BJ (cell line): ENCODE measurements around the gene USP36. TPM values are rescaled to one million over a fixed set of nuclear protein-coding genes. Genes with fewer than 3 reads are reported as not detected.

Experiments used
- CTCF ChIA-PET: fragments of 350-600 bp; formaldehyde crosslinking; extraction: SDS; loops from one replicate; lab custom pipeline; 2021; ENCODE audit warnings: antibody characterized with exemption, inconsistent platforms; lab: Yijun Ruan, JAX
- POLR2A ChIA-PET: fragments of 300-600 bp; sonication (Branson Sonifier 250); formaldehyde crosslinking; extraction: SDS; loops from one replicate; lab custom pipeline; 2021; ENCODE audit warnings: antibody characterized with exemption; lab: Charles Lee
- DNase-seq: peaks from one replicate; pipeline ENCODE4 v3.0.0-alpha.2; 2011; ENCODE audit warnings: low read depth
- H3K27me3 ChIP-seq: 2 replicates; pipeline ENCODE4 v1.6.0; 2011; ENCODE audit warnings: low read length; ENCODE audit not compliant: control insufficient read depth, insufficient read depth
- H3K36me3 ChIP-seq: 2 replicates; pipeline ENCODE4 v1.5.1; 2011; ENCODE audit warnings: low read length; ENCODE audit not compliant: control insufficient read depth, insufficient read depth
- H3K4me3 ChIP-seq: 2 replicates; pipeline ENCODE4 v1.5.1; 2011; ENCODE audit warnings: low read depth, mild to moderate bottlenecking, control low read depth, low read length
- CTCF ChIP-seq: IDR thresholded peaks from 2 replicates; pipeline ENCODE4 v1.5.1; 2011; ENCODE audit warnings: low read depth, mild to moderate bottlenecking, control low read depth, inconsistent platforms, low read length, moderate library complexity; ENCODE audit not compliant: insufficient read depth
- polyA plus RNA-seq: library from polyadenylated mRNA; depleted of rRNA; stranded (reverse); fragments of >200 nt; gene quantifications from 2 replicates; pipeline ENCODE4 v1.2.3, GENCODE V29; 2011

The USP36 gene
- polyA plus RNA-seq, 1 experiment: 22.1 TPM

GRCh38 chr17:78876094-78876597 is 35.5 kb upstream of the USP36 start:
- TF ChIP-seq CTCF: no peak
- Histone ChIP-seq H3K4me3 (no peak overlapping the region), H3K27me3 (no peaks in the 10 kb centered on the region), H3K36me3 (peaks cover 12% of the 10 kb centered on the region)
- no peak for DNase-seq
- ChIA-PET CTCF (interaction anchor here (1.2 to 1.9 kb wide), 3 partner anchors 11 to 97 kb away, joined by 4 to 5 read pairs (median 5); no protein-coding TSS in a partner anchor), POLR2A (interaction anchor here (0.7 kb wide), 1 partner anchor 8 kb away, joined by 3 read pairs; no protein-coding TSS in a partner anchor)

GRCh38 chr17:78875363-78876093 is 34.9 kb upstream of the USP36 start:
- Histone ChIP-seq H3K27me3 (no peaks in the 10 kb centered on the region), H3K4me3 (no peak overlapping the region), H3K36me3 (peaks cover 14% of the 10 kb centered on the region)
- no peak for DNase-seq
- TF ChIP-seq CTCF: no peak
- POLR2A ChIA-PET: interaction anchor here (0.6 to 0.7 kb wide), 2 partner anchors 8 to 44 kb away, joined by 3 to 19 read pairs; no protein-coding TSS in a partner anchor
- CTCF ChIA-PET: interaction anchor here (0.7 to 1.2 kb wide), 2 partner anchors 10 to 89 kb away, joined by 3 to 4 read pairs; no protein-coding TSS in a partner anchor

DNA sequence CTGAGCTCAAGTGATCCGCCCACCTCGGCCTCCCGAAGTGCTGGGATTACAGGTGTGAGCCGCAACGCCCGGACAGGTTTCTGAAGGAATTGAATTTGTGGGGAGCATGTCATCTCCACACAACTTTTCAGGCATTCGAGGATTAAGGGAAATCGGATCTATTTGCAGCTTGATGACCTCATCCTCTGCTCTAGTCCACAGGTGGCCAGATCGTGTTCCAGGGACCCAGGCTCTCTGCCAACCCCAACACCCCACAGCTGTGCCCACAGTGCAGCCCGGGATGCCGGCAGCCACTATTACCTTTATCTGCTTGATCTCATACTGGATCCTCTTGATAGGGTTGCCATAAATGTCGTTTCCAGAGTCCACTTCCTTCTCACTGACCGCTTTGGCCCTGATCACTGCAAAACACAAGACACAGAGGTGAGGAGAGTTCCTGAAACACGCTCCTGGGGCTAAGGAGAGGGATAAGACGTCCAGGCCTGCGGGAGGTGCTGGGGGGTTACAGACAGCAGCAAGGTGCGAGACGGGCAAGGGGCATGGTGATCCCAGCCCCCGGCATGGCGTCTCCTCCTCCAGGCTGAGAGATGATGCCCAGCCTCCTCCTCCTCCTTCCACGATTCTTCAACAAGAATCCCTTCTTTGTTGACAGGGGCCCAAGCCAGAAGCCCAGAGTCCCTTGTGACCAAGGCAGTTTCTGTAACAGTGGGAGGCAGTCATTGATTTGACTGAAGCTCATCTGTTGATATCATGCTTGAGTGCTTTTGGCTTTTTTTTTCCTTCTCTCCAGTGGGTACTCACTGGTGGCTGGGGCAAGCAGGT is 33.1 kb upstream of the USP36 start:
- POLR2A ChIA-PET: no interaction called here
- no peak for DNase-seq
- Histone ChIP-seq H3K36me3 (peaks cover 16% of the 10 kb centered on the region), H3K27me3 (no peaks in the 10 kb centered on the region), H3K4me3 (no peak overlapping the region)
- TF ChIP-seq CTCF: no peak
- CTCF ChIA-PET: interaction anchor here (1.3 to 2.3 kb wide), 2 partner anchors 8 to 98 kb away, joined by 4 to 9 read pairs; no protein-coding TSS in a partner anchor

DNA sequence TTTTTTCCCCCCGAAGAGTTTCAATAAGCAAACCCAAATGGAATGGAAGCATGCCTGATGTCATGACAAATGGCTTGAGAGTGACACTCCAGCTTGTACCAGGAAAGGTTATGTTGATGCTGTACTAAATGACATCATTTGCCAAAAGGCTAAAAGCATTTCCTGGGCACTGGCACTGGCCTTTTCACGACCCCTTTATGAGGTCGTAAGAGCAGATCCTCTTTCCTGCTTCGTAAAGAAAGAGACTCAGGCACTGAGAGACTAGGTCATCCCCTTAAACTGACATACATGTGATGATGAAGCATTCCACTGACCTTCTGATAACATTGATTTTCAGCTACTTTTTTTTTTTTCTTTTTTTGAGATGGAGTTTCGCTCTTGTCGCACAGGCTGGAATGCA is 31.9 kb upstream of the USP36 start:
- Histone ChIP-seq H3K27me3 (no peaks in the 10 kb centered on the region), H3K4me3 (no peak overlapping the region), H3K36me3 (peaks cover 17% of the 10 kb centered on the region)
- TF ChIP-seq CTCF: no peak
- POLR2A ChIA-PET: no interaction called here
- DNase-seq: no peak
- CTCF ChIA-PET: interaction anchor here (2.3 kb wide), 1 partner anchor 99 kb away, joined by 9 read pairs; no protein-coding TSS in a partner anchor

DNA sequence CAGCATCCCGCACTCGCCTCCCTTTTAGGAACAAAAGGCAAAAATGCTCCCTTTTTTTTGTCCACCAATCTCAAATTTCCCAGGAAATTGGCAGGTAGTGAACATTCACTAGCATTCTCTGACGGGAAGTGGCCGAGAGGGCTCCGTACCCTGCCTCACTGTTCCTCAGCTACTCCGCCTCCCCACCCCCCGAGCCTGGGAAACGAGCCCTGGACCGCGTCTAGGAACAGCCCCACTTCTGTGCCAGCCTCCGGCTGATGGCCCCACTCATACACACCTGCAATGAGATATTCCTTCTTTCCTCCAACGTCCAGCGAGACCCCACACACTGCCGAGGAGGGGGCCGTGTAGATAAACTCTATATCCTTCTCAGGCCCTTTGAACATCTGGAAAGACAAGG is 30.0 kb upstream of the USP36 start:
- peaks cover 18% of the 10 kb centered on the region for H3K36me3 ChIP-seq
- CTCF ChIA-PET: no interaction called here
- no peak for TF ChIP-seq CTCF

More for the DNA sequence above, 30.0 kb upstream of the USP36 start:
- POLR2A ChIA-PET: no interaction called here
- DNase-seq: no peak
- H3K4me3 ChIP-seq: no peak overlapping the region
- no peaks in the 10 kb centered on the region for H3K27me3 ChIP-seq
